Measurements from ENCODE around the gene GSE1. TPM values are rescaled to one million over a fixed set of nuclear protein-coding genes. Genes with fewer than 3 reads are reported as not detected.

Gene GSE1
- total RNA-seq, 1 donor = 23.1 TPM

GRCh38 chr16:85657267-85657650 lies 44.1 kb downstream of the GSE1 start:
- no peak for DNase-seq (ENCODE audit: low read depth)

GRCh38 chr16:85657996-85658395 lies 44.9 kb downstream of the GSE1 start:
- no peak overlapping the region for H3K4me3 ChIP-seq (ENCODE audit: low read depth, low read length)
- no peak for TF ChIP-seq CTCF (IDR thresholded peaks at IDR 0.05; ENCODE audit: insufficient read depth, low read length)
- DNase-seq (ENCODE audit: low read depth) = no peak

More at GRCh38 chr16:85657267-85657650, 44.1 kb downstream of the GSE1 start:
- no peak for TF ChIP-seq CTCF (IDR thresholded peaks at IDR 0.05; ENCODE audit: insufficient read depth, low read length)
- no peak overlapping the region for H3K4me3 ChIP-seq (ENCODE audit: low read depth, low read length)

GRCh38 chr16:85658504-85659326 lies 45.6 kb downstream of the GSE1 start:
- no peak for DNase-seq (ENCODE audit: low read depth)
- no peak for TF ChIP-seq CTCF (IDR thresholded peaks at IDR 0.05; ENCODE audit: insufficient read depth, low read length)
- H3K4me3 ChIP-seq (ENCODE audit: low read depth, low read length) = no peak overlapping the region

GRCh38 chr16:85659336-85659735 lies 46.2 kb downstream of the GSE1 start:
- TF ChIP-seq CTCF (IDR thresholded peaks at IDR 0.05; ENCODE audit: insufficient read depth, low read length) = no peak
- no peak overlapping the region for H3K4me3 ChIP-seq (ENCODE audit: low read depth, low read length)
- no peak for DNase-seq (ENCODE audit: low read depth)

- peak; percentile 39 for DNase-seq (ENCODE audit: low read depth)
- TF ChIP-seq CTCF (IDR thresholded peaks at IDR 0.05; ENCODE audit: insufficient read depth, low read length) = peak; percentile 91
- H3K4me3 ChIP-seq (ENCODE audit: low read depth, low read length) = no peak overlapping the region
These were observed 46.8 kb downstream of the GSE1 start for GRCh38 chr16:85659805-85660511.

- no peak overlapping the region for H3K4me3 ChIP-seq (ENCODE audit: low read depth, low read length)
- TF ChIP-seq CTCF (IDR thresholded peaks at IDR 0.05; ENCODE audit: insufficient read depth, low read length) = no peak
These were observed 48.0 kb downstream of the GSE1 start for GRCh38 chr16:85660843-85661739.

More at GRCh38 chr16:85660843-85661739, 48.0 kb downstream of the GSE1 start:
- DNase-seq (ENCODE audit: low read depth) = no peak
